NCI-H1105 treated with DMSO at 0.1 percent for 48 hours (cell line): Measurements from ENCODE around the gene RBBP7.

Source experiments
- DNase-seq: peaks from one replicate; lab custom pipeline; 2025; lab: John Stamatoyannopoulos, UW

Gene RBBP7

DNA sequence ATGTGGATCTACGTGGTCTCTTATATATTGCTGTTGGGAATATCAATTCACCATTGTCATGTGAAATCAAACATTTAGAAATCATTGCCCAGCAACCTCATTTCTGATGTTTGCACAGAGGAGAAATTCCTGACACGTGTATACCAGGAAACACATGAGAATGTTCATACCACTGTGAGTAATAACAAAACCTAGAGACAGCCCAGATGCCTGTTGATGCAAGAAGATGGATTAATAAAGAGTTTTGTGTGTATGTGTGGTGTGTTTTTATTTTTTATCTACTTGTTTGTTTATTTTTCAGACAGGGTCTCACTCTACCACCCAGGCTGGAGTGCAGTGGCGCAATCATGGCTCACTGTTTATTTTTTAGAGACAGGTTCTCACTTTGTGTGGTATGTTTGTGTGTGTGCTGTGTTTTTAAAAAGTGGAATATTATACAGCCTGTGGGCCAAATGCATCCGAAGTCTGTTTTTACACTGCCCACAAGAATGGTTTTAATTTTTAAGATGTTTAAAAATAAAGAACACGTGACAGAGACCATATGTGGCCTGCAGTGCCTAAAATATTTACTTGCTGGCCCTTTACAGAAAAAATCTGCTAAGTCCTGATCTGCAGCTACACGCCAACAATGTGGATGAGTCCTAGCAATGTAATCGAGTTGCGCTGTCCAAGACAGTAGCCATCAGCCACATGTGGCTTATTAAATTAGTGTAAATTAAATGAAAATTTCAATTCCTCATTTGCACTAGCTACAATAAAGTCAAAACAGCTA, 44.7 kb downstream of the RBBP7 start:
- DNase-seq, result no peak

- no peak for DNase-seq
Observed at GRCh38 chrX:16822723-16823122, 47.4 kb downstream of the RBBP7 start.

GRCh38 chrX:16819634-16820033, 50.5 kb downstream of the RBBP7 start:
- no peak for DNase-seq

GRCh38 chrX:16814597-16814996, 55.6 kb downstream of the RBBP7 start:
- DNase-seq, result no peak

DNA sequence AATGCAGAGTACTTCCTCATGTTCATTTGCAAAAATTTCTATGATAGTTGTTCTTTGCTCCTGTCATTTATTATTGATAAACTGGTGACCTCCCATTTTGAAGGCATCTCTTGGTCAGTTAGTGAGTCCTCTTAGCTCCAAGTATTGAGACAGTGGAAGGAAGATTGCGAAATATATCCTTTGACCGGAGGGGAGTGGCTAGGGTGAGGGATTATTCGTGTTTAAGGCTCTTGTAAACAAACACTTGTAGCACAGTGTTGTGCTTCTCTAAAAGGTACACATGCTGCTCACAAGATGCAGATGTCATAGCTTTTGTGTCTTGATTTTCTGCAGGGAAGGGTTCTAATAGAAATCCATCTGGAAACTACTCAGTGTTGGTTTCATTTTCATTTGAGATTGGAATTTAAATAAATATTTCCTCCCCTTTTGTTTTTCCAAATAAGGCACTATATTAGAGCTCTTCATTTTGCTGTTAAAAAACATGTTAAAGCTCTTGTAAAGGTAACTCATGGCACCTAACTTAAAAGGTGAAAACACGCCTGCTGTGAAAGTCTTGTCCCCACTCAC, 62.1 kb downstream of the RBBP7 start:
- no peak for DNase-seq

DNA sequence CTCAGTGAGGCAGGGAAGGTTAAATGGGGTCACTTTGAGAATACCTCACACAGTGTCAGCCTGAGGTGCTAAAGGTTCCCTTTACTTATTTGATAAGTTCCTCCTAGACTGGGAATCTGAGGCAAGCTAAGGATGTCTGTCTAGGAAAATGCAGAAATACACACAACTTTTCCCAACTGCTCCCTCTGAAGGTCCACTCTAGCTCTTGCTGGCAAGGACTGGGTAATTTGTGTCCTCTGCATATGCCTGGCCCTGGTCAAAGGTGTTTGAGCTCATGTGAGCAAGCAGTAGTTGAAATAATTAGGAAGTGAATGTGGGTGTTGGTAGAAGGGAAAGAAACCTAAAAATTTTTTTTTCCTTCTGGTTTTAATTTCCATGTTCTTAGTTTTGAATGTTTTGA, 62.6 kb downstream of the RBBP7 start:
- DNase-seq, result no peak

DNA sequence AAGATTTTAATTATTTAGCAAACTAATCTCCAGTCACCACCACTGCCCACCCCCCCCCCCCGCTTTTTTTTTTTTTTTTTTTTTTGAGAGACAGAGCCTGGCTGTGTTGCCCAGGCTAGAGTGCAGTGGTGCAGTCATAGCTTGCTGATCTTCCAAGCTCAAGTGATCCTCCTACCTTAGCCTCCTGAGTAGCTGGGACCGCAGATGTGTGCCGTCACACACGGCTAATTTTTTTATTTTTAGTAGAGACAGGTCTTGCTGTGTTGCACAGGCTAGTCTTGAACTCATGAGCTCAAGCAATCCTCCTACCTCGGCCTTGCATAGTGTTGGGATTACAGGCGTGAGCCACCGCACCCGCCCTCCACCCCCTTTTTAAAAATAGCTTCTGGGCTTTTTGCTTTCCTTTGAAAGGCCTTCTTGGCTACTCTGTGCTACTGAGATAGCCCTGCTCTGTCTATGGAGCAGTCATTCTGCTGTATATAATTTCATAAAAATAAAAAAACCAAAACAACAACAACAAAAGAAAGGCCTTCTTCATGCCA, 65.2 kb downstream of the RBBP7 start:
- DNase-seq, result no peak

- DNase-seq, result no peak
Observed at GRCh38 chrX:16797841-16798240, 72.3 kb downstream of the RBBP7 start.

- DNase-seq, result no peak
Observed at GRCh38 chrX:16797358-16797757, 72.8 kb downstream of the RBBP7 start.

- DNase-seq, result no peak
Observed at GRCh38 chrX:16796298-16796697, 73.9 kb downstream of the RBBP7 start.
